Stomach (tissue), 9 donors: ENCODE measurements around the gene POU1F1. TPM values are rescaled to one million over a fixed set of nuclear protein-coding genes. Genes with fewer than 3 reads are reported as not detected.

Experiments used
- DNase-seq, 2 donors: peaks; one replicate each; pipeline versions ENCODE4 v3.0.0 to v3.0.0-alpha.2; 2013 to 2019
- H3K27ac ChIP-seq, 5 donors: fragments of 200-600 bp in 4 of 5; sonication (generic) in 4 of 5; one replicate each; pipeline ENCODE4 v1.5.1; 2013 to 2019; ENCODE audit warnings: mild to moderate bottlenecking in 1 of 5, moderate library complexity in 1 of 5
- H3K27me3 ChIP-seq, 3 donors: fragments of 200-600 bp; sonication (generic); one replicate each; pipeline ENCODE4 v1.5.1; 2017 to 2019; ENCODE audit warnings: mixed run types in 1 of 3
- H3K36me3 ChIP-seq, 4 donors: fragments of 200-600 bp; sonication (generic); 1 replicate in 3 of 4; 2 replicates in 1 of 4; pipeline ENCODE4 v1.5.1; 2016 to 2019
- H3K4me1 ChIP-seq, 4 donors: fragments of 200-600 bp; sonication (generic); one replicate each; pipeline ENCODE4 v1.5.1; 2016 to 2019
- H3K4me3 ChIP-seq, 4 donors: fragments of 200-600 bp; sonication (generic) in 3 of 4; one replicate each; pipeline ENCODE4 v1.5.1; 2016 to 2019; ENCODE audit warnings: mild to moderate bottlenecking in 1 of 4
- H3K9me3 ChIP-seq, 4 donors: fragments of 200-600 bp; sonication (generic); one replicate each; pipeline ENCODE4 v1.5.1; 2016 to 2019
- CTCF ChIP-seq, 7 experiments: fragments of 450-650 bp in 4 of 7; fragments of 200-600 bp in 3 of 7; sonication (generic) in 3 of 7; IDR thresholded peaks; one replicate each; pipeline ENCODE4 v1.5.1; 2016 to 2019; ENCODE audit warnings: antibody characterized with exemption in 7 of 7, control low read depth in 2 of 7, mild to moderate bottlenecking in 1 of 7
- POLR2A ChIP-seq, 4 donors: fragments of 450-650 bp; IDR thresholded peaks; one replicate each; pipeline ENCODE4 v1.6.1; 2016; ENCODE audit warnings: antibody characterized with exemption in 4 of 4, control low read depth in 2 of 4, mild to moderate bottlenecking in 1 of 4, moderate library complexity in 1 of 4
- WGBS, 5 donors: extraction: QIAGEN DNeasy Blood & Tissue Kit in 3 of 5; methylation state at CpG; one replicate each; pipeline versions ENCODE4 v1.1.5 to v1.1.7; 2013 to 2018; 5-methylcytosine and 5-hydroxymethylcytosine counted together
- intact Hi-C: fragments of 100-400 bp; cut with DNase I; formaldehyde crosslinking; loops from one replicate; pipeline ENCODE4 v1.15.1; 2023; ENCODE audit warnings: low total_unique reads
- polyA plus RNA-seq, 3 donors: library from polyadenylated mRNA; stranded (reverse); fragments of 200-250 nt; gene quantifications; one replicate each; pipeline ENCODE4 v1.2.3, GENCODE V29; 2013
- small RNA-seq, 4 donors: library from RNA; depleted of rRNA; stranded (forward); fragments of <200 nt; gene quantifications; one replicate each; pipeline ENCODE3, GENCODE V24; 2016
- total RNA-seq, 5 donors: library from RNA; depleted of rRNA; stranded (reverse); fragments of >200 nt; gene quantifications; one replicate each; pipeline versions ENCODE4 v1.1.0 to v1.2.3, GENCODE V29; 2014 to 2016
- donor health status: healthy with polysubstance abuse.
- donor health status: Bipolar disorder and iron deficiency.
- donor health status: healthy.

POU1F1 gene
- total and polyA plus RNA-seq, 8 donors = not detected

- WGBS, 5 donors = 71 to 100% (median 92%) methylated on average over 1 of the region's 1 CpG
- no peak overlapping the region for H3K4me3 ChIP-seq
- no peaks in the 10 kb centered on the region for H3K9me3 ChIP-seq
- no peak for DNase-seq
- no peaks in the 10 kb centered on the region for H3K36me3 ChIP-seq
- peaks cover 0 to 7% (median 0%) of the 10 kb centered on the region in 3 donors for H3K27me3 ChIP-seq
- H3K27ac ChIP-seq = no peak overlapping the region
- no peak for TF ChIP-seq POLR2A (IDR thresholded peaks at IDR 0.05)
- no peak for TF ChIP-seq CTCF (IDR thresholded peaks at IDR 0.05)
- no peaks in the 10 kb centered on the region for H3K4me1 ChIP-seq
- intact Hi-C loops = no loop called here
These were observed 57.8 kb downstream of the POU1F1 start for GRCh38 chr3:87218560-87218959.

Small RNA genes within 50 kb of the gene (small RNA-seq; reads per million reads assigned to genes)
- 0 reads per million in 4 donors for gene MIR4795

Other genes starting within 250 kb of the POU1F1 start
- gene CHMP2B, start 49.3 kb downstream of the POU1F1 start, total RNA-seq = 10 to 100 TPM in 4 of 5 donors, 1 to 10 TPM in 1; 1.2 to 67.2 (median 17.1) TPM
- gene CHMP2B, start 49.3 kb downstream of the POU1F1 start, polyA plus RNA-seq = 10 to 100 TPM; 21.1 to 51.3 (median 27.3) TPM